KMS-11 (cell line): Measurements from ENCODE around the gene KCNMB2.
A peak's percentile ranks its signal among the peaks of the same experiment; 100 is the strongest.

Experiments used
- H2AFZ ChIP-seq: fragments of 200-600 bp; sonication (generic); 2 replicates; pipeline ENCODE4 v1.6.1; 2016; ENCODE audit warnings: antibody characterized with exemption, mixed run types, low read depth
- H3K27ac ChIP-seq: fragments of 200-600 bp; sonication (generic); 2 replicates; pipeline ENCODE4 v1.6.1; 2016; ENCODE audit warnings: mild to moderate bottlenecking, mixed run types
- H3K27me3 ChIP-seq: fragments of 200-600 bp; sonication (generic); 2 replicates; pipeline ENCODE4 v1.6.1; 2017; ENCODE audit warnings: mild to moderate bottlenecking, low read depth, mixed run types, moderate library complexity; ENCODE audit not compliant: insufficient read depth
- H3K36me3 ChIP-seq: fragments of 200-600 bp; sonication (generic); 2 replicates; pipeline ENCODE4 v1.6.1; 2017; ENCODE audit warnings: mild to moderate bottlenecking, mixed run types; ENCODE audit not compliant: insufficient read depth
- H3K4me1 ChIP-seq: fragments of 200-600 bp; sonication (generic); 2 replicates; pipeline ENCODE4 v1.6.1; 2016; ENCODE audit warnings: mild to moderate bottlenecking, low read depth, mixed run types; ENCODE audit not compliant: poor library complexity, severe bottlenecking
- H3K4me2 ChIP-seq: fragments of 200-600 bp; sonication (generic); 2 replicates; pipeline ENCODE4 v1.7.0; 2016; ENCODE audit warnings: mild to moderate bottlenecking, mixed run types
- H3K4me3 ChIP-seq: fragments of 200-600 bp; sonication (generic); IDR thresholded peaks from 2 replicates; pipeline ENCODE4 v1.6.1; 2017; ENCODE audit warnings: low read depth, low read length, mixed read lengths; ENCODE audit not compliant: insufficient read depth
- H3K79me2 ChIP-seq: fragments of 200-600 bp; sonication (generic); 2 replicates; pipeline ENCODE4 v1.6.1; 2016; ENCODE audit warnings: low read depth, mixed run types; ENCODE audit not compliant: insufficient read depth
- H3K9ac ChIP-seq: fragments of 200-600 bp; sonication (generic); 2 replicates; pipeline ENCODE4 v1.6.1; 2016; ENCODE audit warnings: mild to moderate bottlenecking, mixed run types
- H4K20me1 ChIP-seq: fragments of 200-600 bp; sonication (generic); 2 replicates; pipeline ENCODE4 v1.6.1; 2016; ENCODE audit warnings: mild to moderate bottlenecking, mixed run types; ENCODE audit not compliant: insufficient read depth
- TF ChIP-seq, protein P1 (sequence below): fragments of 200-600 bp; sonication (generic); conservative IDR thresholded peaks from 2 replicates; pipeline ENCODE4 v1.6.1; 2017; ENCODE audit warnings: low read depth, mild to moderate bottlenecking, antibody characterized with exemption, low read length, moderate library complexity, mixed read lengths

KCNMB2 gene

DNA sequence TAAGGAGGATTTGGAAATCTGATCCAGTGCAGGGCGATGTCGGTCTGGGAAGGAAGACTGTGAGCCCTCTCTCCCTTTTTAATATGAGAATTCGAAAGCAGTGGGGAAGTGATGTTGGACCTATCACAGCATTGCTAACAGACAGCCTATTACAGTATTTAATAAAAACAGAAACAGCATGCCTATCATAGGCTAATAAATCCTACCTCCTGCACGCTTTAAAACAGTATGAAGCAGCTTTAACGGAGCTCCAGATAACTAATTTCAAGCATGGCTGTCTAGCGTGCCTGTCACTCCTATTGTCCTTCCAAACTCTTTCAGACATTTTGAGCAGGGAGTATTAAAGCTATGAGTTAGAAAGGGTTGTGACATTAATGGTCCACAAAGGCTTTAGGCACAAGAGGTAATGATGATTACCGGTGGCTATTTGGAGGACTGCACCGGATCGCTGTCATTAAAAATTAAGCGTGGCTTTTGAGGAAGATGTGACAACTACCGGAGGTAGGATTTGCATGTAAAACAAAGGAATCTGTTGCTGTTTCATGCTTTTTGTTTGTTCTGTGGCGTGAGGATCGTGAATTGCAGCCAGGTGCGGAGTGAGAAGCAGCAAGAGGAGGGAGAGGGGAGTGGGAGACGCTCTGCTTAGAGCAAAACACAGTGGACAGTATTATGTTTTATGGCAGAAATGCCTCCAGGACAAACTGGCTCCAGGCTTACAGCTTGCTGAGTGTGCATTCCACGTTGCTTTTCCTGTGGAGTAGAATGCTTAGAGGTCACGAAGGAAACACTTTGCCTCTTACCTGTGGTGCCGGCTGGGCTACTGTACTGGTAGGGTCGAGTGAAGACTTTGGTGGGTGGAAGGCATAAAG is at the start of gene KCNMB2:
TSS of gene KCNMB2 (plus strand) at position 226 of the 869 bp plus-strand sequence.
- Histone ChIP-seq H3K36me3 (no peaks in the 10 kb centered on the region), H3K4me1 (peaks cover 6% of the 10 kb centered on the region), H3K9ac (peak within 1 kb of the TSS; percentile 11; the same call in 1 of the 2 replicates), H3K27ac (peak within 1 kb of the TSS; percentile 18; the same call in 1 of the 2 replicates), H3K79me2 (no peaks in the 10 kb centered on the region), H3K4me3 (no peak within 1 kb of the TSS), H2AFZ (peak within 1 kb of the TSS; percentile 55), H4K20me1 (no peaks in the 10 kb centered on the region), H3K4me2 (peak within 1 kb of the TSS; percentile 31; the same call in 1 of the 2 replicates), H3K27me3 (no peaks in the 10 kb centered on the region)
- TF ChIP-seq, protein P1, sequence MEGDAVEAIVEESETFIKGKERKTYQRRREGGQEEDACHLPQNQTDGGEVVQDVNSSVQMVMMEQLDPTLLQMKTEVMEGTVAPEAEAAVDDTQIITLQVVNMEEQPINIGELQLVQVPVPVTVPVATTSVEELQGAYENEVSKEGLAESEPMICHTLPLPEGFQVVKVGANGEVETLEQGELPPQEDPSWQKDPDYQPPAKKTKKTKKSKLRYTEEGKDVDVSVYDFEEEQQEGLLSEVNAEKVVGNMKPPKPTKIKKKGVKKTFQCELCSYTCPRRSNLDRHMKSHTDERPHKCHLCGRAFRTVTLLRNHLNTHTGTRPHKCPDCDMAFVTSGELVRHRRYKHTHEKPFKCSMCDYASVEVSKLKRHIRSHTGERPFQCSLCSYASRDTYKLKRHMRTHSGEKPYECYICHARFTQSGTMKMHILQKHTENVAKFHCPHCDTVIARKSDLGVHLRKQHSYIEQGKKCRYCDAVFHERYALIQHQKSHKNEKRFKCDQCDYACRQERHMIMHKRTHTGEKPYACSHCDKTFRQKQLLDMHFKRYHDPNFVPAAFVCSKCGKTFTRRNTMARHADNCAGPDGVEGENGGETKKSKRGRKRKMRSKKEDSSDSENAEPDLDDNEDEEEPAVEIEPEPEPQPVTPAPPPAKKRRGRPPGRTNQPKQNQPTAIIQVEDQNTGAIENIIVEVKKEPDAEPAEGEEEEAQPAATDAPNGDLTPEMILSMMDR, result no peak

DNA sequence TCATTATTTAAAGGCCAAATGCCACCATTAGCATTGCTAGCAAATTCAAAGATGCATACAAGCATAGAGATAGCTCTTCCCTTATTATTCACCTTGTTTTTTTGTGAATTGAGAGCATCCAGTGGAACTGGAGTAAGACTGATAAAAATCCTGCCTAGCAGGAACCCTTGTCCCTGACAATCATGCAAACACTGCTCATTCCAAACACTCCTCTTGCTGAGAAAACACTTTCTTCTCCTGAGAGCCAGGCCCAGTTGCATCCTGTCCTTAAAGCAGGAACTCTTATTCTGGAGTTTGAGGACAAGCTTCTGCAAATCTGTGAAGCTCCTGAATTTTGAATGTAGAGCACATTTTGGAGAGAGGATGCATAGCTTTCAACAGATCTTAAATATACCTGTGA is 49.3 kb upstream of the KCNMB2 start:
- Histone ChIP-seq H3K4me1 (no peaks in the 10 kb centered on the region), H4K20me1 (no peaks in the 10 kb centered on the region), H3K27ac (no peak overlapping the region), H3K4me3 (no peak overlapping the region), H3K36me3 (no peaks in the 10 kb centered on the region), H3K4me2 (no peak overlapping the region), H3K9ac (no peak overlapping the region), H3K27me3 (no peaks in the 10 kb centered on the region), H2AFZ (no peak overlapping the region), H3K79me2 (no peaks in the 10 kb centered on the region)
- TF ChIP-seq, protein P1, result no peak

DNA sequence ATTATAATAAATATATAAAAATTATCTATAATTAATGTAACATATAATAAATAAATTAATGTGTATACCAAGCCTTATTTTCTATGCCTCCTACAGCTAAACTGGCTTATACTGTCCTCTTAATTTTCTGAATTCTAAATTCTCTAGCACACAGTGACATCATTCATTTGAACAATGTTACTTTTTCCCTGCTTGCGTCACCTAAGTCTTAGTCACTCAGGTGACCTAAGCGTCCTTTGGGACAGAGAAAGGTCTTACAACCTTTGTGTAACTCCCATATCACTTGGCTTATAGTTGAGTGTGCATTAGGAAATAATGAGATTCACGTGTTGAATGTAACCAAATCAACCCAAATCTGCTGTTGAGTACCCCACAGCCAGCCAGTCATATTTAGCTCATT is 48.5 kb upstream of the KCNMB2 start:
- TF ChIP-seq, protein P1, result no peak
- no peak overlapping the region for H3K4me2 ChIP-seq
- no peaks in the 10 kb centered on the region for H3K27me3 ChIP-seq
- H3K4me1 ChIP-seq, result no peaks in the 10 kb centered on the region
- no peaks in the 10 kb centered on the region for H4K20me1 ChIP-seq
- H3K36me3 ChIP-seq, result no peaks in the 10 kb centered on the region
- no peak overlapping the region for H3K4me3 ChIP-seq
- H3K27ac ChIP-seq, result no peak overlapping the region
- H3K79me2 ChIP-seq, result no peaks in the 10 kb centered on the region
- H2AFZ ChIP-seq, result no peak overlapping the region
- no peak overlapping the region for H3K9ac ChIP-seq

DNA sequence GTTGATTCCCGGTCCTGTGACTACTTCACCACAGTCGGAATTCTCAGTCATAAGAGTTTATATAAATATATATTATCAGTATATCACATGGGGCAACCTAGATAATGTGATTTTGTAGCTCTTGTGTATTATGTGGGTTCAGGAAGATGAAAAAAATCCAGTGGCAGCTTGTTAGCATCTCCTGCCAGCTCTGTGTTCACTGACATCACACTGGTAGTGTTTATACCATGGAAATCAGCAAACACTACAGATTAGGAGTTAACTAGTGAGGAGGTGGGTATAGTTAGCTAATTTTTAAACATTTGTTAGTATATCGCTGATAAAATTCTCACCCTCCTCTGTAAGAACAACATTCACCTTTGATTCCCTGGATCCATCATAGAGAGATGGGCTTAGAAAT is 44.5 kb upstream of the KCNMB2 start:
- no peak overlapping the region for H3K27ac ChIP-seq
- H3K27me3 ChIP-seq, result no peaks in the 10 kb centered on the region
- H3K4me1 ChIP-seq, result no peaks in the 10 kb centered on the region
- H3K4me2 ChIP-seq, result no peak overlapping the region
- no peak overlapping the region for H2AFZ ChIP-seq
- no peaks in the 10 kb centered on the region for H3K79me2 ChIP-seq
- H4K20me1 ChIP-seq, result no peaks in the 10 kb centered on the region
- H3K9ac ChIP-seq, result no peak overlapping the region
- TF ChIP-seq, protein P1, result no peak
- H3K4me3 ChIP-seq, result no peak overlapping the region
- no peaks in the 10 kb centered on the region for H3K36me3 ChIP-seq
